Measurements from ENCODE around the gene GRM3. TPM values are rescaled to one million over a fixed set of nuclear protein-coding genes. Genes with fewer than 3 reads are reported as not detected.

The GRM3 gene
- total and polyA plus RNA-seq, 8 donors, result 0.02 TPM; not detected in 7

- H3K27me3 ChIP-seq, result no peaks in the 10 kb centered on the region
- no peak for TF ChIP-seq CTCF (IDR thresholded peaks at IDR 0.05)
- no peaks in the 10 kb centered on the region for H3K9me3 ChIP-seq
- intact Hi-C loops (cut with DNase I), result no loop called here
- no peaks in the 10 kb centered on the region for H3K36me3 ChIP-seq
- no peak overlapping the region for H3K4me3 ChIP-seq
- DNase-seq (no peak), FAIRE-seq (no peak), ATAC-seq (no peak)
- WGBS, 2 donors, result 55 to 61% methylated on average over 2 of the region's 2 CpGs
- no peaks in the 10 kb centered on the region for H3K4me1 ChIP-seq
- no peak overlapping the region for H3K27ac ChIP-seq
Observed at GRCh38 chr7:86765931-86766330, 122.2 kb downstream of the GRM3 start.

GRCh38 chr7:86768394-86768793 is 124.7 kb downstream of the GRM3 start:
- Histone ChIP-seq H3K27ac (no peak overlapping the region), H3K27me3 (no peaks in the 10 kb centered on the region), H3K4me1 (no peaks in the 10 kb centered on the region), H3K36me3 (no peaks in the 10 kb centered on the region), H3K4me3 (no peak overlapping the region), H3K9me3 (no peaks in the 10 kb centered on the region)
- TF ChIP-seq CTCF (IDR thresholded peaks at IDR 0.05), result no peak
- FAIRE-seq (no peak), DNase-seq (no peak), ATAC-seq (no peak)
- WGBS, 2 donors, result 75 to 86% methylated on average over 1 of the region's 1 CpG
- intact Hi-C loops (cut with DNase I), result no loop called here

GRCh38 chr7:86768967-86769760 is 125.5 kb downstream of the GRM3 start:
- Histone ChIP-seq H3K27ac (no peak overlapping the region), H3K4me1 (peaks cover 0 to 6% (median 0%) of the 10 kb centered on the region in 3 donors), H3K4me3 (no peak overlapping the region), H3K27me3 (no peaks in the 10 kb centered on the region), H3K9me3 (no peaks in the 10 kb centered on the region), H3K36me3 (no peaks in the 10 kb centered on the region)
- FAIRE-seq (no peak), ATAC-seq (no peak), DNase-seq (no peak)
- intact Hi-C loops (cut with DNase I), result no loop called here
- no peak for TF ChIP-seq CTCF (IDR thresholded peaks at IDR 0.05)
- WGBS, 2 donors, result 72 to 77% methylated on average over 4 of the region's 4 CpGs

GRCh38 chr7:86773309-86773708 is 129.6 kb downstream of the GRM3 start:
- intact Hi-C loops (cut with DNase I), result no loop called here

More at GRCh38 chr7:86773309-86773708, 129.6 kb downstream of the GRM3 start:
- FAIRE-seq (no peak), ATAC-seq (no peak), DNase-seq (no peak)
- Histone ChIP-seq H3K27ac (no peak overlapping the region), H3K36me3 (no peaks in the 10 kb centered on the region), H3K4me3 (no peak overlapping the region), H3K27me3 (no peaks in the 10 kb centered on the region), H3K9me3 (no peaks in the 10 kb centered on the region), H3K4me1 (peaks cover 0 to 14% (median 0%) of the 10 kb centered on the region in 3 donors)
- no peak for TF ChIP-seq CTCF (IDR thresholded peaks at IDR 0.05)
